GM10847 (cell line): ENCODE results near the gene CHCHD10.
A peak's percentile ranks its signal among the peaks of the same experiment; 100 is the strongest.

Source experiments
- POLR2A ChIP-seq: IDR thresholded peaks from 2 replicates; pipeline ENCODE4 v1.6.1; 2011; ENCODE audit not compliant: insufficient read length; ENCODE audit errors: extremely low read depth

The CHCHD10 gene

DNA sequence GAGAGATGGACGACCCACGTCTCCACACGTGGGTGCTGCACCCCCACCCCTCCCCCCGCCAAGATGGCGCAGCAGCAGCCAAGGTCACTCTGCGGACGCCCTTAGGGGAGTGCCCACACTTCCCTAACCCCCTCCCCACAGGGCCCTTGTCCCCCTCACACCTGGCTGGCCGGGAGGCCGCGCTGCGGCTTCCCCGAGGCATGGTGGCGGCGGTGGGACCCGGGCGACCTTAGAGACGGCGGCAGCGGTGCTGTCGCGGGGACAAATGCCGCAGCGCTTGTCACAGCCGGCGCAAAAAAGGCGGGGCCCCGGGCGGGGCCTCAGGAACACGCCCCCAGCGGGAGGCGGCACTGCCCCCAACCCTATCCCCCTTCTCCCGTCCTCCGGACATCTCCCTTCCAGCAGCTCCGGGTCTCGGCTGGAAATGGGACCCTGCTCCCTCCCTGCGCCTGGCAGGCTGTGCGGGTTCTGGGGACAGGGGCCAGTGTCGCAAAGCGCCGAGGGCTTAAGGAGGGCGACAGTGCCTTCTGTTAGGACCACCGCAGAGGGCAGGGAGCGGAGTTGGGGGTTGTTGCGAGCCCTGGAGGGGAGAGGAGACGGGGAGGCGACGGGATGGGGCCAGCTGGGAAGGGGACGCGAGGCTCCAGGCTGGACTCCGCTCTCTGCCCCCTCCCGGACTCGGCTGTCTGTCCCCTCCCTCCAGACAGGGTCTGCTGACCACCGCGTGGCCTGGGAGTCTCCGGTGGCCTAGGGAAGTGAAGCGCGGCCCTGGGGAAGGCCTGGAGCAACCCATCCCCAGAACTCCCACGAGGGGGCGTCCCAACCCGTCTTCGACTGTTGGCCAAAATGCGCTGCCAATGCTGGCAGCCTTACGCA, at the start of gene CHCHD10:
TSS of gene CHCHD10 (minus strand) at position 300 of the 876 bp plus-strand sequence. CDS start at position 202, 98 bp downstream.
- peak; percentile 53 for TF ChIP-seq POLR2A

DNA sequence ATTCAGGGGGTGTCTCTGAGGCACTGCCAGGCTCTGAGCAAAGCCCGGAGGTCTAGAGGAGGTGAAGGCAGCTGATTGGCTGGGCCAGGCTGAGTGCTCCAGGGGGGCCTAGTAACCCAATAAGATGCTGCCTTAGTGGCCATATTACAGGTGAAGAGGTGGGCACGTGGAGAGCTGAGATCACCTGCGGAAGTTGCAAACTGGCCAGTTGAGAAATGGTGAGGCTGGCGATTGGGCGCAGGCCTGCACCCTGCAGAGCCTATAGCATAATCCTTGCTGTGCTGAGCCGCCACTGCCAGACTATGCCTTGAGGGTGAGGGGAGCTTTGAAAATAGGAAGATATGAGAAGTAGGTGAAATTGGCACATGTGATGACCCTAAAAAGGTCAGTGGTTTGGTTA, 49.4 kb upstream of the CHCHD10 start:
- no peak for TF ChIP-seq POLR2A

DNA sequence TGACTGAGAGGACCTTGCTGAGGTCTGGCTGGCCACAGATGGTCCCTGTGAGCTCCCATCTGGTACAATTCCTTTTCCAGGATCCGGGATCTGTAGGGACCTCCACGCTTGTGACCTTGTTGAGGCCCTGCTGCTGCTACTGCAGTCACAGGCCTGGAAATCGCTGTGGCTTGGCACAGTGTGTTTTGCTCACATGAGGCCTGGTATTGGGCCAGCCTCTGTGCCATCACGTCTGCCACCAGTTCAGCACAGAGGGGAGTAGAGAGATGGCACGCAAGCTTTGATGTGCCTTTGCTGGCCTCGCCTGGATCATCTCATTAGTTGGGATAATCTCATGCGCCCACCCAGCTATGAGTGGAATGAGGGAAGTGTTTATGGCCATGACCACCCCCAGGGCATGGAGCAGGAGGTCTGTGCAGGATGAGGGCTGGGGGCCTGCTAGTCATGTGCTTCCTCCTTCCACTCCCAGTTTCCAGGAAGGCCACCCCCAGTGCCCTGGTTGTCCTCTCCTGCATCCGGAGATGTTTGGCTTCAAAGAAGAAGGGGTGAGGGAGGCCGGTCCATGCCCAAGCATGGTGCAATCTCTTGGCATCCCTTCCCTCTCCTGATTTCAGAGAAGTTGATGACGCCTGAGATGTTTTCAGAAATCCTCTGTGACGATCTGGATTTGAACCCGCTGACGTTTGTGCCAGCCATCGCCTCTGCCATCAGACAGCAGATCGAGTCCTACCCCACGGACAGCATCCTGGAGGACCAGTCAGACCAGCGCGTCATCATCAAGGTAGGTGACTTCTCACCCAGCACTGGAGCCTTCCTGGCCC, 48.6 kb upstream of the CHCHD10 start:
- TF ChIP-seq POLR2A, result no peak

DNA sequence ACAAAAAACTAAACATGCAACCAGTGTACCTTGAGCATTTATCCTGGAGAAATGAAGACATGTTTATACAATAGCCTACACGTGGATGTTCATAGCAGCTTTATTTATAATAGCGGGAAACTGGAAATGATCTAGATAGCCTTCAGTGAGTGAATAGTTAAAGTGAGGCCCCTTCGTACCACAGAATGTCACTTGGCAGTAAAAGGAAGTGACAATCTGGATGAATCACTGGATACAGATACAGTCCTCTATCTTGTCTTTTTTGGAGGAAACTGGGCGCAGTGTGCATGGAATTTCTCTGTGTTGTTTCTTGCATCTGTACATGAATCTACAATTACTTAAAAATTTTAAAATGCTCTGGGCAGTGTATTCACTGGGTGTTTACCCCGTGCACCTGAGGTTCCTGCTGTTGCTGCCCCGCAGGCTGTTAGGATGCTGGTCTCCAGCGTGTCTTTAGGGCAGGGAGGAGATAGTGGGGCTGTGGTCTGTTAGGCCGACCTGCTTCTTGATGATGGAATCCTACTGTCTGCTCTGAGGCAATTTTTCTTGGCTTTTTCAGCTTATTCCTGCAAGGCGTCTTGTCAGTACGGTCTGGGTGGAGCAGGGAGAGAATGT, 47.9 kb upstream of the CHCHD10 start:
- no peak for TF ChIP-seq POLR2A

DNA sequence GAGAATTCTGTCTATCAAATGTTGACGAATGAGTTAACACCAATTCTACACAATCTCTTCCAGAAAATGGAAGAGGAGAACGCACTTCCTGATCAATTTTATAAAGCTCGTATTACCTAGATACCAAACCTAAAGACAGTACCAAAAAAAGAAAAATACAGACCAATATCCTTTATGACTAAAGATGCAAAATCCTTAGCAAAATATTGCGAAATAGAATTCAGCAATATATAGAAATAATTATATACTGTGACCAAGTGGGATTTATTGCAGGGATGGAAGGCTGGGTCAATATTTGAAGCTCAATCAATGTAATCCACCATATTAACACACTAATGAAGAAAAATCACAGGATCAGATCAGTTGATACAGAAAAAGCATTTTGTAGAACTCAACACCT, 44.6 kb upstream of the CHCHD10 start:
- TF ChIP-seq POLR2A, result no peak

GRCh38 chr22:23806837-23807236, 39.1 kb upstream of the CHCHD10 start:
- TF ChIP-seq POLR2A, result no peak

DNA sequence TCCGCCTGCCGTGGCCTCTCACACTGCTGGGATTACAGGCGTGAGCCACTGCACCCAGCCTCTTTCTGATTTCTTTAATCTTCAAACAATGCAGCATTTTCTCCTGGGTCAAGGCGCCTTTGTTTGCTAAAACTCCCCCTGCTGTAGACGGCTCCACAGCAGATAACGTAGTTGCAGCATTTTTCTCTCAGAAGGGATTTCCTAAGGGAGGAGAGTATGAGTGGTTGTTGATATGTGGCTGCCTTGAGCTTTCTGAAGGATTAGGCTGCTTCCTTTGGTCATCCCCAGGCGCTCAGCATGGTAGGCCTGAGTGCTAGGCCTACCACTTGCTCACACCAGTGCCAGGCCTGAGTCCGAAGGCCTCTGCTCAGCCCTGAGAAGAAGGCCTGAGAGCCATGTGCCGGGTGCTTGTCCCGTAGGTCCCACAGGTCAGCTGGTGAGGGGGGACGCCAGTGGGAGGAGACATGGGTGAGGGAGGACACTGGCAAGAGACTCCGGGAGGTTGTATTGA, 37.1 kb upstream of the CHCHD10 start:
- TF ChIP-seq POLR2A, result no peak

- TF ChIP-seq POLR2A, result peak; percentile 15
Measured at GRCh38 chr22:23803001-23803819, 35.4 kb upstream of the CHCHD10 start.

DNA sequence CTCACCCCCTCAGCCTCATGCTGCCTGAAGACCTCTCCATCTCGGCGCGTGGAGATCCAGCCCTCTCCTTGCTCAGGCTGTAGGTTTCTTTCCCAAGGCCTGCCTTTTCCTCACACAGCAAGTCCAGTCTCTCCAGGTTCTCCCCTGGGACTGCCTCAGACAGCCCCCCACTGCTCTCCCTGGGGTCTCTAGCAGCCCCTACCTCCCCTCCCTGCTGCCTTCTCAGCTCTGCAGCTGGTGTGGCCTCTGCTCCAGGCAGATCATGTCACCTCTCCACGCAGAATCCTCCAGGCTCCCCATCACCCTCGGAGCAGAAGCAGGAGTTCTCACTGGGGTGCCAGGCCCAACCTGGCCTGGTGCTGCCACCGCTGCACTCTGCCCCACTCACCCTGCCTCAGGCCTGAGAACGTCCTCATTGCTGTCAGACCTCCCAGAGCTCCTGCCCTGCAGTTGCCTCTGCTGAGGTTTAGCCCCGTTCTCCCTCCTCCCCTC, 34.2 kb upstream of the CHCHD10 start:
- no peak for TF ChIP-seq POLR2A

DNA sequence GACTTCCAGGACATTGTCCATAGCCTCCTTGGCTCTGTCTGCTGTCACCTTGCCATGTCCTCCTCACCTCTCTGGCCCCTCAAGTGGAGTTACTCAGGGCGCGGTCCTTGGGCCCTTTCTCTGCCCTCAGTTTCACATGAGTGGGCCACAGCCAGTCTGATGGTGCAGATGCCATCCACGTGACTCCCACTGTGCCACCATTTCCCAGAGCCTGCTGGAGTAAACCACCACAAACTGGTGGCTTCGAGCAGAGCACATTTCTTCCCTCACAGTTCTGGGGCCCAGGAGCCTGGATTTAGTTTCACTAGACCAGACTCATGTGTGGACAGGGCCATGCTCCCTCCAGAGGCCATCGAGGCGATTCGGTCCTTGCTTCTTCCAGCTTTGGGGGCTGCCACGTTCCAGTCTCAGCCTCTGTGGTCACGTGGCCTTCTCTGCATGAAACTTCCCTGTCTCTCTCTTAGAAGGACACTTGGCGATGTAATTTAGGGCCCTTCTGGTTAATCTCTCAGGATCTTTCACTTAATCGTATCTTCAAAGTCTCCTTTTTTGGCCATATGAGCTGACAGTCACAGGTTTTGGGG, 33.6 kb upstream of the CHCHD10 start:
- no peak for TF ChIP-seq POLR2A

DNA sequence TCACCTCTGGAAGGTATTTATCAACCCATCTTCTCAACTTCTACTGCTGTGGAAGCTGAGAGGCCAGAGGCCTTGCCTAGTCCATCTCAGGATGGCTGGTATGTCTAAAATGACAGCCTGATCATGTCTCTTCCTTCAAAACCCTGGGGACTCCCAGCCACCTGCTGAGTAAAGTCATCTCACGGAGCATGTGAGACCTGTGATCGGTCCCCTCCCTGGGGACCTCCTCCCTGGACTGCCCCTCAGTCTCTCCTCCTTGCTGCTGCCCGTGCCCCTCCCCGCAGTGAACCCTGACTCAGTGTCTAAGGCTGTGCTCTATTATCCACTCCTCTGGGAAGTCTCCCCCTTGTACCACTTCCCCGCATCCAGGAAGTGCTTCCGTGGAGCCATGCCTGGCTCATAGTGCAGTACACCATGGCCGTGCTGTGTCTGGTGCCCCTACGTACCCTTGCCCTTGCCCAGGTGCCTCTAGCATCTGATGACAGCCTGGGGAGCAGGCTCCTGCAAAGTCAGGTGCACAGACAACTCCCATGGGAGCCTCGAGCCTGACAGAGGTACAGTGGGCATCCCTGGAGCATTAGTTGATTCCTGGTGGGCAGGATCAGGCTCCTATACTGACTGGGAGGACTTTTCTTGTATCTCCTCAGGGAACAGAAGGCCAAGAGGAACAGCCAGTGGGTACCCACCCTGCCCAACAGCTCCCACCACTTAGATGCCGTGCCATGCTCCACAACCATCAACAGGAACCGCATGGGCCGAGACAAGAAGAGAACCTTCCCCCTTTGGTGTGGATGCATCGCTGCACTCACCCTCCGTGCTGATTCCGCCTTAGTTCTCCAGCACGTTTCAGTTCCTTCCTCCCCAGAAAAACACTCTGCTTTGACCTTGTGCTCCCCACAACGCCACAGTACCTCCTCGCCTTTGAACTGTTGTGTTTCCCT, 32.8 kb upstream of the CHCHD10 start:
- no peak for TF ChIP-seq POLR2A

DNA sequence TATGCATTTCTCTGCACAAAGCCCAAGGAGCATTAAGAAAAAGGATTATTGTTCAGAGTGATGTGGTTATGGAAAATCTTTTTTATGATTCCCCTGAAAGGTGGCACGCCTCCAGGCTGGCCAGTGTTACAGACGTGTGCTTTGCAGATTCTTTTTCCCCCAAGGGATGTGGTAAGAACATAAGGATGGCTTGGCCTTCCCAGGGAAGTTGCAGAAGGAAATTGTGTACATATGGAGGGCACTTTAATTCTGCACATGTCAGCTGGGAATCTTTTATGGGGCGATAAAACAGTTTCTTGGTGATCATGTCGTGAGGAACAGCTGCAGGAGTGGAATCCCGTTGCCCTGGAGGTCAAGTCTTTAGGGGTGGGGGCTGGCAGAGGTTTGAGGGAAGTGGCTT, 28.7 kb upstream of the CHCHD10 start:
- TF ChIP-seq POLR2A, result no peak

GRCh38 chr22:23793326-23793725, 25.6 kb upstream of the CHCHD10 start:
- TF ChIP-seq POLR2A, result no peak
